SU-DHL-6 (cell line): Measurements from ENCODE around the gene RHOBTB3.

ENCODE experiments used
- H2AFZ ChIP-seq: fragments of 200-600 bp; sonication (generic); 2 replicates; pipeline ENCODE4 v1.6.1; 2014; ENCODE audit warnings: low read depth, mild to moderate bottlenecking, moderate library complexity, mixed read lengths, antibody characterized with exemption, low read length; ENCODE audit not compliant: severe bottlenecking
- H3F3A ChIP-seq: fragments of 200-600 bp; shearing (Covaris generic); 2 replicates; pipeline ENCODE4 v1.6.0; 2016; ENCODE audit warnings: antibody characterized with exemption, mild to moderate bottlenecking; ENCODE audit not compliant: insufficient read depth
- H3K27ac ChIP-seq: fragments of 200-600 bp; sonication (generic); 2 replicates; pipeline ENCODE4 v1.5.1; 2016; ENCODE audit warnings: low read depth, mild to moderate bottlenecking, low read length, moderate library complexity, mixed read lengths
- H3K27me3 ChIP-seq: fragments of 200-600 bp; sonication (generic), shearing (Covaris generic); 2 replicates; pipeline ENCODE4 v1.6.0; 2014; ENCODE audit warnings: mild to moderate bottlenecking, low read length
- H3K36me3 ChIP-seq: fragments of 200-600 bp; sonication (generic); 2 replicates; pipeline ENCODE4 v1.6.1; 2014; ENCODE audit warnings: mild to moderate bottlenecking, low read length, mixed read lengths
- H3K4me2 ChIP-seq: fragments of 300-600, 200-600 bp; shearing (Covaris generic), sonication (generic); 2 replicates; pipeline ENCODE4 v1.6.0; 2014; ENCODE audit warnings: low read length, low read depth, mild to moderate bottlenecking; ENCODE audit not compliant: poor library complexity, severe bottlenecking
- H3K4me3 ChIP-seq: fragments of 200-600 bp; sonication (generic); 2 replicates; pipeline ENCODE4 v1.5.1; 2014; ENCODE audit warnings: antibody characterized with exemption, low read length, mild to moderate bottlenecking, mixed read lengths; ENCODE audit not compliant: insufficient read depth, poor library complexity, severe bottlenecking
- H3K79me2 ChIP-seq: fragments of 200-600 bp; sonication (generic); 2 replicates; pipeline ENCODE4 v1.6.1; 2014; ENCODE audit warnings: mild to moderate bottlenecking, low read length, moderate library complexity; ENCODE audit not compliant: insufficient read depth
- H3K9ac ChIP-seq: fragments of 200-600 bp; sonication (generic); 2 replicates; pipeline ENCODE4 v1.7.0; 2014; ENCODE audit warnings: mild to moderate bottlenecking, low read length
- H3K9me2 ChIP-seq: fragments of 200-600 bp; sonication (generic); replicated peaks from 2 replicates; pipeline ENCODE4 v1.6.1; 2014; ENCODE audit warnings: low read length; ENCODE audit not compliant: insufficient read depth
- H3K9me3 ChIP-seq: fragments of 200-600 bp; sonication (generic); 2 replicates; pipeline ENCODE4 v1.6.1; 2014; ENCODE audit warnings: low read length, mixed read lengths; ENCODE audit not compliant: insufficient read depth
- H4K20me1 ChIP-seq: fragments of 200-600 bp; sonication (generic); 2 replicates; pipeline ENCODE4 v1.6.1; 2014; ENCODE audit warnings: low read depth, mild to moderate bottlenecking, antibody characterized with exemption, low read length, moderate library complexity, mixed read lengths
- EZH2phosphoT487 ChIP-seq: fragments of 200-600 bp; sonication (generic), shearing (Covaris generic); conservative IDR thresholded peaks from 2 replicates; pipeline ENCODE4 v1.6.1; 2018; ENCODE audit warnings: mild to moderate bottlenecking, antibody characterized with exemption, low read length, moderate library complexity, mixed read lengths
- TF ChIP-seq, protein P1 (sequence below): fragments of 200-600 bp; sonication (generic); IDR thresholded peaks from one replicate; pipeline ENCODE4 v1.5.1; 2017; ENCODE audit warnings: antibody characterized with exemption, mild to moderate bottlenecking, low read length, moderate library complexity; ENCODE audit not compliant: insufficient read depth, poor library complexity, severe bottlenecking

RHOBTB3 gene

GRCh38 chr5:95697781-95698681, 33.1 kb upstream of the RHOBTB3 start:
- no peak overlapping the region for H3K27ac ChIP-seq
- no peaks in the 10 kb centered on the region for H3K36me3 ChIP-seq
- H3F3A ChIP-seq = no peaks in the 10 kb centered on the region
- TF ChIP-seq, protein P1, sequence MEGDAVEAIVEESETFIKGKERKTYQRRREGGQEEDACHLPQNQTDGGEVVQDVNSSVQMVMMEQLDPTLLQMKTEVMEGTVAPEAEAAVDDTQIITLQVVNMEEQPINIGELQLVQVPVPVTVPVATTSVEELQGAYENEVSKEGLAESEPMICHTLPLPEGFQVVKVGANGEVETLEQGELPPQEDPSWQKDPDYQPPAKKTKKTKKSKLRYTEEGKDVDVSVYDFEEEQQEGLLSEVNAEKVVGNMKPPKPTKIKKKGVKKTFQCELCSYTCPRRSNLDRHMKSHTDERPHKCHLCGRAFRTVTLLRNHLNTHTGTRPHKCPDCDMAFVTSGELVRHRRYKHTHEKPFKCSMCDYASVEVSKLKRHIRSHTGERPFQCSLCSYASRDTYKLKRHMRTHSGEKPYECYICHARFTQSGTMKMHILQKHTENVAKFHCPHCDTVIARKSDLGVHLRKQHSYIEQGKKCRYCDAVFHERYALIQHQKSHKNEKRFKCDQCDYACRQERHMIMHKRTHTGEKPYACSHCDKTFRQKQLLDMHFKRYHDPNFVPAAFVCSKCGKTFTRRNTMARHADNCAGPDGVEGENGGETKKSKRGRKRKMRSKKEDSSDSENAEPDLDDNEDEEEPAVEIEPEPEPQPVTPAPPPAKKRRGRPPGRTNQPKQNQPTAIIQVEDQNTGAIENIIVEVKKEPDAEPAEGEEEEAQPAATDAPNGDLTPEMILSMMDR = no peak
- TF ChIP-seq EZH2phosphoT487 = no peak
- H3K4me3 ChIP-seq = no peak overlapping the region
- no peak overlapping the region for H3K4me2 ChIP-seq
- H3K9me3 ChIP-seq = no peaks in the 10 kb centered on the region
- H3K27me3 ChIP-seq = no peaks in the 10 kb centered on the region
- H2AFZ ChIP-seq = no peak overlapping the region
- H3K9me2 ChIP-seq = no peaks in the 10 kb centered on the region
- no peaks in the 10 kb centered on the region for H4K20me1 ChIP-seq
- no peak overlapping the region for H3K9ac ChIP-seq
- no peaks in the 10 kb centered on the region for H3K79me2 ChIP-seq

DNA sequence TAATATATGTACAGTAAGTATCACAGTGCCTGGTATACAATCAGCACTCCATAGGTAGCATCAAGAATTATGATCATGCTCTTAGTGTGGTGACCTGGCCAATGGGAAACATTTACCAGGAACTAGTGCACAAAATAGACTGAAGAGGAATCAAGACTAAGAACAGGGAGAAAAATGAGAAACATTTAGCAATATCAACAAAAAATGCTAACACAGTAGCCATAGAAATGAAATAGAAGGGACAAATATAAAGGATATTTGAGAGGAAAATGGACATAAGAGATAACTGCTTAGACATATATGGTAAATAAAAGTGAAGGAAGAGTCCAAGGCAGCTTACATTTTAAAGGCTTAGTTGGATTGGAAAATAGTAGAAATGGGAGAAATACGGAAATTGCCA, 31.8 kb upstream of the RHOBTB3 start:
- Histone ChIP-seq H3K36me3 (no peaks in the 10 kb centered on the region), H3K79me2 (no peaks in the 10 kb centered on the region), H3K27me3 (no peaks in the 10 kb centered on the region), H4K20me1 (no peaks in the 10 kb centered on the region), H2AFZ (no peak overlapping the region), H3K4me2 (no peak overlapping the region), H3K9me3 (no peaks in the 10 kb centered on the region), H3K9me2 (no peaks in the 10 kb centered on the region), H3K4me3 (no peak overlapping the region), H3K27ac (no peak overlapping the region), H3F3A (no peaks in the 10 kb centered on the region), H3K9ac (no peak overlapping the region)
- TF ChIP-seq, protein P1 = no peak
- TF ChIP-seq EZH2phosphoT487 = no peak

- Histone ChIP-seq H3K27me3 (no peaks in the 10 kb centered on the region), H3K4me2 (no peak overlapping the region), H3K4me3 (no peak overlapping the region), H3K27ac (no peak overlapping the region), H3K9me3 (no peaks in the 10 kb centered on the region), H2AFZ (no peak overlapping the region), H3K9ac (no peak overlapping the region), H3K36me3 (no peaks in the 10 kb centered on the region), H3F3A (no peaks in the 10 kb centered on the region), H3K79me2 (no peaks in the 10 kb centered on the region), H4K20me1 (no peaks in the 10 kb centered on the region), H3K9me2 (no peaks in the 10 kb centered on the region)
- TF ChIP-seq, protein P1 = no peak
- TF ChIP-seq EZH2phosphoT487 = no peak
These were observed 30.1 kb upstream of the RHOBTB3 start for GRCh38 chr5:95701074-95701473.
